Gastroesophageal sphincter (tissue), 4 donors: ENCODE data around the gene CDHR5. TPM values are rescaled to one million over a fixed set of nuclear protein-coding genes. Genes with fewer than 3 reads are reported as not detected.
A peak's percentile ranks its signal among the peaks of the same experiment; 100 is the strongest.

Experiments used
- ATAC-seq: fragments of 150-250 bp; one replicate; pipeline ENCODE4 v1.9.1; 2016; ENCODE audit warnings: mild to moderate bottlenecking, moderate library complexity
- H3K27ac ChIP-seq, 4 donors: fragments of 200-600 bp; sonication (generic) in 3 of 4; 1 replicate in 3 of 4; 2 replicates in 1 of 4; pipeline ENCODE4 v1.5.1; 2016 to 2019
- H3K27me3 ChIP-seq: fragments of 200-600 bp; sonication (generic); one replicate; pipeline ENCODE4 v1.5.1; 2019
- H3K36me3 ChIP-seq, 2 donors: fragments of 200-600 bp; sonication (generic); one replicate each; pipeline ENCODE4 v1.5.1; 2019; ENCODE audit warnings: control low read depth in 1 of 2
- H3K4me1 ChIP-seq, 3 donors: fragments of 200-600 bp; sonication (generic); 1 replicate in 2 of 3; 2 replicates in 1 of 3; pipeline ENCODE4 v1.5.1; 2016 to 2019; ENCODE audit warnings: control low read depth in 2 of 3
- H3K4me3 ChIP-seq, 2 donors: fragments of 200-600 bp; sonication (generic); one replicate each; pipeline ENCODE4 v1.5.1; 2019; ENCODE audit warnings: mild to moderate bottlenecking in 1 of 2, moderate library complexity in 1 of 2
- H3K9me3 ChIP-seq, 3 donors: fragments of 200-600 bp; sonication (generic); one replicate each; pipeline ENCODE4 v1.5.1; 2017 to 2019; ENCODE audit warnings: control low read depth in 2 of 3
- EP300 ChIP-seq: sonication (generic); formaldehyde crosslinking; IDR thresholded peaks from one replicate; pipeline ENCODE4 v1.6.1; 2017; ENCODE audit warnings: antibody characterized with exemption, mild to moderate bottlenecking
- POLR2A ChIP-seq, 2 donors: fragments of 450-650 bp; IDR thresholded peaks; one replicate each; pipeline ENCODE4 v1.6.1; 2017; ENCODE audit warnings: antibody characterized with exemption in 2 of 2, mild to moderate bottlenecking in 2 of 2, moderate library complexity in 1 of 2
- POLR2AphosphoS5 ChIP-seq: sonication (generic); formaldehyde crosslinking; IDR thresholded peaks from one replicate; pipeline ENCODE4 v1.6.1; 2017; ENCODE audit warnings: antibody characterized with exemption
- WGBS, 2 donors: methylation state at CpG; one replicate each; pipeline ENCODE4 v1.1.5; 2018; ENCODE audit warnings: low coverage in 1 of 2; 5-methylcytosine and 5-hydroxymethylcytosine counted together
- total RNA-seq, 4 donors: library from RNA; depleted of rRNA; stranded (reverse); fragments of >200 nt; gene quantifications; one replicate each; pipeline ENCODE4 v1.1.0, GENCODE V29; 2016
- TF ChIP-seq, protein P1 (sequence below), 4 experiments: fragments of 200-600 bp in 2 of 4; fragments of 450-650 bp in 2 of 4; sonication (generic) in 1 of 4; IDR thresholded peaks; one replicate each; pipeline ENCODE4 v1.5.1; 2017 to 2019; ENCODE audit warnings: antibody characterized with exemption in 4 of 4, mild to moderate bottlenecking in 2 of 4, moderate library complexity in 2 of 4

The CDHR5 gene, protein sequence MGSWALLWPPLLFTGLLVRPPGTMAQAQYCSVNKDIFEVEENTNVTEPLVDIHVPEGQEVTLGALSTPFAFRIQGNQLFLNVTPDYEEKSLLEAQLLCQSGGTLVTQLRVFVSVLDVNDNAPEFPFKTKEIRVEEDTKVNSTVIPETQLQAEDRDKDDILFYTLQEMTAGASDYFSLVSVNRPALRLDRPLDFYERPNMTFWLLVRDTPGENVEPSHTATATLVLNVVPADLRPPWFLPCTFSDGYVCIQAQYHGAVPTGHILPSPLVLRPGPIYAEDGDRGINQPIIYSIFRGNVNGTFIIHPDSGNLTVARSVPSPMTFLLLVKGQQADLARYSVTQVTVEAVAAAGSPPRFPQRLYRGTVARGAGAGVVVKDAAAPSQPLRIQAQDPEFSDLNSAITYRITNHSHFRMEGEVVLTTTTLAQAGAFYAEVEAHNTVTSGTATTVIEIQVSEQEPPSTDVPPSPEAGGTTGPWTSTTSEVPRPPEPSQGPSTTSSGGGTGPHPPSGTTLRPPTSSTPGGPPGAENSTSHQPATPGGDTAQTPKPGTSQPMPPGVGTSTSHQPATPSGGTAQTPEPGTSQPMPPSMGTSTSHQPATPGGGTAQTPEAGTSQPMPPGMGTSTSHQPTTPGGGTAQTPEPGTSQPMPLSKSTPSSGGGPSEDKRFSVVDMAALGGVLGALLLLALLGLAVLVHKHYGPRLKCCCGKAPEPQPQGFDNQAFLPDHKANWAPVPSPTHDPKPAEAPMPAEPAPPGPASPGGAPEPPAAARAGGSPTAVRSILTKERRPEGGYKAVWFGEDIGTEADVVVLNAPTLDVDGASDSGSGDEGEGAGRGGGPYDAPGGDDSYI
- not detected for total RNA-seq

DNA sequence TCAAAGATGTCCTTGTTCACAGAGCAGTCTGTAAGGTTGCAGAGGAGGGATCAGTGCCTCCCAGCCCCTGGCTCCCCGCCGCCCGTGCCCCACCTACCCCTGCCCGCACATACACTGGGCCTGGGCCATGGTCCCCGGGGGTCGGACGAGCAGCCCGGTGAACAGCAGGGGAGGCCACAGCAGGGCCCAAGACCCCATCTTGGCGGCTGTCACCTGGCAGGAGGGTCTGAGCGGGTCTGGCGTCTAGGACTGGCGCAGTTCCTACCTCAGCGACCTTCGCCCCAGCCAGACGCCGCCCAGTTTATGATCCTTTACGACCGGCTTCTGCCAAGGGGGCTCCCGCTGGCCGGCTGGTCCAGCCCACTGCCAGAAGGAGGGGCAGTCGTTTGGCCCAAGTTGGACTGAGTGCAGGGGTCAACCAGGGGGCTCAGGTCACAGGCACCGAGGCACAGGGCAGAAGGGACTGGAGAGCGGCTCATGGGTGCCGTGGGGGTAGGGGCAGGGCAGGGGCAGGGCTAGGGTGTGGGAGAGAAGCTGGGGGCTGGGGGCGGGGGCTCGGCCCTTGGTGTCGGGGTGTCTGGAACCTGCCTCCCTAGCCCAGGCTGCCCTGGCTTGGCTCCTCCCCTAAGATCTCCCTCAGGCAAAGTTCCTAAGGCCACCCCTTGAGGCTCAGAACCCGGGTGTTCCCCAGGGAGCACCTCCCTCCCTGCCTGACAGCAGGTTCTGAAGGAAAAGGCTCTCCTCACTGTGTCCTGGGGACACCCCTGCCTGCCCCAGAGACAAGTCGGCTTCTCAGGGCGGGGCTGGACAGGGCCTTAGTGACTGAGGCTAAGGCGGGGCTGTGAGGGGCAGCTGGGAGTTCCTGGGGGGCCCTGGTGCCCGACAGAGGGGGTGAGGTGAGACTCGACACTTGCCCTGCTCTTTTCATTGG is at the start of gene CDHR5:
CDHR5 (minus strand) TSS at position 251 of the 931 bp plus-strand sequence; CDS start at position 198, 53 bp downstream.
- TF ChIP-seq POLR2AphosphoS5 (no peak), EP300 (no peak), POLR2A (IDR thresholded peaks at IDR 0.05) (no peak)
- TF ChIP-seq, protein P1, sequence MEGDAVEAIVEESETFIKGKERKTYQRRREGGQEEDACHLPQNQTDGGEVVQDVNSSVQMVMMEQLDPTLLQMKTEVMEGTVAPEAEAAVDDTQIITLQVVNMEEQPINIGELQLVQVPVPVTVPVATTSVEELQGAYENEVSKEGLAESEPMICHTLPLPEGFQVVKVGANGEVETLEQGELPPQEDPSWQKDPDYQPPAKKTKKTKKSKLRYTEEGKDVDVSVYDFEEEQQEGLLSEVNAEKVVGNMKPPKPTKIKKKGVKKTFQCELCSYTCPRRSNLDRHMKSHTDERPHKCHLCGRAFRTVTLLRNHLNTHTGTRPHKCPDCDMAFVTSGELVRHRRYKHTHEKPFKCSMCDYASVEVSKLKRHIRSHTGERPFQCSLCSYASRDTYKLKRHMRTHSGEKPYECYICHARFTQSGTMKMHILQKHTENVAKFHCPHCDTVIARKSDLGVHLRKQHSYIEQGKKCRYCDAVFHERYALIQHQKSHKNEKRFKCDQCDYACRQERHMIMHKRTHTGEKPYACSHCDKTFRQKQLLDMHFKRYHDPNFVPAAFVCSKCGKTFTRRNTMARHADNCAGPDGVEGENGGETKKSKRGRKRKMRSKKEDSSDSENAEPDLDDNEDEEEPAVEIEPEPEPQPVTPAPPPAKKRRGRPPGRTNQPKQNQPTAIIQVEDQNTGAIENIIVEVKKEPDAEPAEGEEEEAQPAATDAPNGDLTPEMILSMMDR (IDR thresholded peaks at IDR 0.05): no peak
- Histone ChIP-seq H3K4me3 (no peak within 1 kb of the TSS), H3K27me3 (peaks cover 28% of the 10 kb centered on the region), H3K36me3 (peaks cover 0 to 33% of the 10 kb centered on the region in 2 donors), H3K9me3 (no peaks in the 10 kb centered on the region), H3K27ac (no peak within 1 kb of the TSS), H3K4me1 (peaks cover 0 to 36% (median 0%) of the 10 kb centered on the region in 3 donors)
- WGBS, 2 donors: no CpG with 5 or more reads among the region's 33 CpGs
- ATAC-seq: no peak

DNA sequence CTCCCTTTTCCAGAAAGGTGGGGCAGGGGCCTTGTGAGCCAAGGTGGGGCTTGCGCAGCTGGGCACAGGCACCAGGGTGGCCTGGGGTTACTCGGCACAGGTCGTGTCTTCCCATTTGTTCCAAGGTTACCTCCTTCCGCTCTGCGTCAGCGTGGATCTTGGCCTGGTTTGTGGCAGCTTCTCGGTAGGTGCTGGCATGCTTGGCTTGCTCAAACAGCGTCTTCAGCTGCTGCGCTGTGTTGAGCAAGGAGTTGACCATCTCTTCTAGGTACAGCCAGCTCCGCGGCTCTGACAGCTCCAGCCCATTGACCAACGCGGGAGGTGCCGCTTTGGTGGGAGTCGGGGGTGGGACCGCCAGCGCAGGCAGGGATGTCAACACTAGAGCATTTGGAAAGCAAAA is 49.7 kb upstream of the CDHR5 start:
- ATAC-seq: no peak
- TF ChIP-seq, protein P1 (IDR thresholded peaks at IDR 0.05): no peak
- no peaks in the 10 kb centered on the region for H3K27me3 ChIP-seq
- H3K36me3 ChIP-seq: peaks cover 0 to 81% of the 10 kb centered on the region in 2 donors
- no peaks in the 10 kb centered on the region for H3K4me1 ChIP-seq
- H3K27ac ChIP-seq: no peak overlapping the region
- WGBS, 2 donors: 56 to 83% methylated on average over 3 to 5 of the region's 17 CpGs
- no peak overlapping the region for H3K4me3 ChIP-seq
- H3K9me3 ChIP-seq: no peaks in the 10 kb centered on the region

DNA sequence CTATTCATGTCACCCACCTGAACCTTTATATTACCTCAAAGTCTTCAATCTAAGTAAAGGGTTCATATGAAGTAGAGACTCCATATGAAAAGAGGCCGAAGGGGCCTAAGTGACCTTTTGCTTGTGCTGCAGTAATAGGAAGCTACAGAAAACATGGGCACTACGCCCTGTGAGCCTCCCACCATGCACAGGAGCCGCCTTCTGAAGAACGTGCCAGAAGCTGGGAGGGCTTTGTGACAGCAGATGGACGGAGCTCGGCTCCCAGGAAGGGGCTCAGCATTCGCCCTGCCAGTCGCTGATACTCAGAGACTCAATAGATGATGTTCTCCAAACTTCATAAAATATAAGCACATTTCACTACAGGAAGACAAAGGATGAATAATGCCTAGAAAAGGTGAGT is 49.1 kb upstream of the CDHR5 start:
- no peaks in the 10 kb centered on the region for H3K4me1 ChIP-seq
- H3K4me3 ChIP-seq: no peak overlapping the region
- H3K36me3 ChIP-seq: peaks cover 0 to 76% of the 10 kb centered on the region in 2 donors
- no peak overlapping the region for H3K27ac ChIP-seq
- no peaks in the 10 kb centered on the region for H3K9me3 ChIP-seq
- ATAC-seq: no peak
- WGBS, 2 donors: 95% methylated on average over 8 of the region's 8 CpGs; no CpG with 5 or more reads in 1 of the 2 donors
- H3K27me3 ChIP-seq: no peaks in the 10 kb centered on the region
- no peak for TF ChIP-seq POLR2AphosphoS5
- TF ChIP-seq POLR2A (IDR thresholded peaks at IDR 0.05): no peak
- TF ChIP-seq EP300: no peak
- TF ChIP-seq, protein P1 (IDR thresholded peaks at IDR 0.05): no peak

DNA sequence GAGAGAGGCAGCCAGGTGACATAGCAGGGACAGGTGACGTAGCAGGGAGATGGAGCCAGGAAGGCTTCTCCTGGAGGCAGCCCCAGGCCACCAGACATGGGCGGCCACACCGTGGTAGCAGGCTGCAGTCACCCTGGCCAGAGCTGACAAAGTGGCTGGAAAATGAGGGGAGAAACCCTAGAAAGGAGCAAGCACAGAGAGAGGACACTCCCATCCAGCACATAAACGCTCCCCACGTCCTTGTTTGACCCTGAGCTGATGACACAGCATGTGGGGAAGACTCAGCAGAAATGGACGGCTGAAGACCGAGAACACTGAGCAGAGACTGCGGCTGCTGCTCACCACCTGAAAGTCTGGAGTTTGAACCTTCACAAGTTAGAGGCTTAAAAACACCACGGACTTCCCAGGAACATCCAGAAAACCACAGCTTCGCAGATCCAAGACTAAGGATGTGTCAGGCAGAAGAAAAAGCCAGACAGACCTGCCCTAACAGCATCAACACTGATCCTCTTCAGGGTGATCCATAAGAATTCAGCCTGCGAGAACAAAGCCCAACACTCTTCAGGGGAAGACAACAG is 41.0 kb upstream of the CDHR5 start:
- Histone ChIP-seq H3K9me3 (no peaks in the 10 kb centered on the region), H3K4me1 (peaks cover 0 to 19% (median 5%) of the 10 kb centered on the region in 3 donors), H3K4me3 (no peak overlapping the region), H3K27ac (peak overlapping the region in 3 of 4 donors; percentile 48 to 76 (median 50)), H3K27me3 (no peaks in the 10 kb centered on the region), H3K36me3 (peaks cover 0 to 35% of the 10 kb centered on the region in 2 donors)
- no peak for TF ChIP-seq EP300
- 44 to 75% methylated on average over 1 to 7 of the region's 11 CpGs for WGBS, 2 donors
- ATAC-seq: peak; percentile 76
